Measurements from ENCODE around the gene ASTN2.

DNA sequence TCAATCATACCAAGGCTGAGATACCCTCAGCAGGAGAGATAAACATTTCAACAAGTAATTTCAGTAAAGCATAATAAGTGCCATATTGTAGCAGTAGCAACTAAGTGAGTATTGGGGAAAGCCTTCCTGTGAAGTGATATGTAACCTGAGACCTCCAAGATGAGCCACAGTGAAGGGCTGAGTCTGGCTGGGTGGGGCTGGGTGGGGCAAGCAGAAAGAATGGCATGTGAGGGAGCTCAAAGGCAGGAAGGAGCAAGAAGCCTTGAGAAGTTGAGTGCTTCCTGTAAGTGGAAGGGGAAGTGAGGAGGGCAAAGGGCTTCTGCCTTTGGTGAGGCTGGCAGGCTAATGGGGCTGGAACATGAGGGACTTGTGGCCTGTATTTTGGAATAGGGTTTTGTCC lies 19.7 kb upstream of the ASTN2 start:
- TF ChIP-seq EZH2phosphoT487 (IDR thresholded peaks at IDR 0.05; ENCODE audit: insufficient read depth, low read depth) (no peak), EZH2 (IDR thresholded peaks at IDR 0.05; ENCODE audit: insufficient read depth, poor library complexity, severe bottlenecking) (no peak)

Data from GM23248 (cell line).